Right cardiac atrium (tissue), 5 donors: ENCODE measurements around the gene PGAP6. TPM values are rescaled to one million over a fixed set of nuclear protein-coding genes. Genes with fewer than 3 reads are reported as not detected.
A peak's percentile ranks its signal among the peaks of the same experiment; 100 is the strongest.

ENCODE experiments used
- ATAC-seq, 2 donors: fragments of 200-7000 bp; cut with Tn5 transposase; one replicate each; pipeline versions ENCODE4 v1.8.0 to v1.9.1; 2020; ENCODE audit warnings: moderate library complexity in 2 of 2, mild to moderate bottlenecking in 1 of 2
- DNase-seq, 3 donors: peaks; one replicate each; pipeline ENCODE4 v3.0.0-alpha.2; 2020
- H3K27ac ChIP-seq: one replicate; pipeline ENCODE4 v1.5.1; 2013; ENCODE audit warnings: mild to moderate bottlenecking, low read length, control low read depth, moderate library complexity
- H3K27me3 ChIP-seq: one replicate; pipeline ENCODE4 v1.6.1; 2013; ENCODE audit not compliant: control insufficient read depth, insufficient read depth
- H3K4me1 ChIP-seq: one replicate; pipeline ENCODE4 v1.6.1; 2013; ENCODE audit warnings: low read length; ENCODE audit not compliant: control insufficient read depth, insufficient read depth
- H3K4me3 ChIP-seq: one replicate; pipeline ENCODE4 v1.5.1; 2013; ENCODE audit warnings: low read length, control low read depth
- H3K9me3 ChIP-seq: one replicate; pipeline ENCODE4 v1.6.1; 2013; ENCODE audit warnings: low read length; ENCODE audit not compliant: control insufficient read depth
- WGBS: extraction: QIAGEN DNeasy Blood & Tissue Kit; methylation state at CpG from one replicate; pipeline ENCODE4 v1.1.7; 2013; 5-methylcytosine and 5-hydroxymethylcytosine counted together
- intact Hi-C, 4 donors: fragments of 100-400 bp; cut with DNase I; formaldehyde crosslinking; loops; one replicate each; pipeline versions ENCODE4 v1.11.0 to v1.14.0; 2022 to 2023
- polyA plus RNA-seq: library from polyadenylated mRNA; stranded (reverse); fragments of 200-250 nt; gene quantifications from one replicate; pipeline ENCODE4 v1.2.3, GENCODE V29; 2013
- total RNA-seq, 4 donors: library from RNA; stranded (reverse); fragmentation: NEBNext Ultra II Directional; extraction: Animal tissue kit (Norgen Biotek cat#: 25700); gene quantifications; one replicate each; pipeline ENCODE4 v1.2.1, GENCODE V29; 2021
- donor health status: healthy with polysubstance abuse.
- donor health status: DM: no; HTN: yes; CAD: no.
- donor health status: DM: no; HTN: no; CAD: no.
- donor health status: DM: no; HTN: yes; CAD: no; lungs with severe emphysema.
- donor health status: DM: yes; HTN: yes; CAD: no.

PGAP6 gene
- total and polyA plus RNA-seq, 5 donors = 28.0 to 39.5 (median 34.0) TPM

- 70% methylated on average over 10 of the region's 10 CpGs for WGBS
- intact Hi-C loops = no loop called here
- no peaks in the 10 kb centered on the region for H3K4me1 ChIP-seq
- H3K4me3 ChIP-seq = no peak overlapping the region
- ATAC-seq (no peak), DNase-seq (peak in 1 of 3 donors; percentile 63)
- no peak overlapping the region for H3K27ac ChIP-seq
- no peaks in the 10 kb centered on the region for H3K27me3 ChIP-seq
- no peaks in the 10 kb centered on the region for H3K9me3 ChIP-seq
Observed at GRCh38 chr16:400061-400591, 18.3 kb upstream of the PGAP6 start.

GRCh38 chr16:399340-400019 is 17.7 kb upstream of the PGAP6 start:
- Histone ChIP-seq H3K4me1 (no peaks in the 10 kb centered on the region), H3K4me3 (no peak overlapping the region), H3K27ac (no peak overlapping the region), H3K9me3 (no peaks in the 10 kb centered on the region), H3K27me3 (no peaks in the 10 kb centered on the region)
- WGBS = 83% methylated on average over 22 of the region's 22 CpGs
- ATAC-seq (no peak), DNase-seq (peak in 1 of 3 donors; percentile 47)
- intact Hi-C loops = loop anchor here in 1 of 4 donors (5.0 to 10.0 kb wide), 2 partner anchors 128 to 265 kb away; partner anchors contain the start of genes CAPN15 and RHOT2

DNA sequence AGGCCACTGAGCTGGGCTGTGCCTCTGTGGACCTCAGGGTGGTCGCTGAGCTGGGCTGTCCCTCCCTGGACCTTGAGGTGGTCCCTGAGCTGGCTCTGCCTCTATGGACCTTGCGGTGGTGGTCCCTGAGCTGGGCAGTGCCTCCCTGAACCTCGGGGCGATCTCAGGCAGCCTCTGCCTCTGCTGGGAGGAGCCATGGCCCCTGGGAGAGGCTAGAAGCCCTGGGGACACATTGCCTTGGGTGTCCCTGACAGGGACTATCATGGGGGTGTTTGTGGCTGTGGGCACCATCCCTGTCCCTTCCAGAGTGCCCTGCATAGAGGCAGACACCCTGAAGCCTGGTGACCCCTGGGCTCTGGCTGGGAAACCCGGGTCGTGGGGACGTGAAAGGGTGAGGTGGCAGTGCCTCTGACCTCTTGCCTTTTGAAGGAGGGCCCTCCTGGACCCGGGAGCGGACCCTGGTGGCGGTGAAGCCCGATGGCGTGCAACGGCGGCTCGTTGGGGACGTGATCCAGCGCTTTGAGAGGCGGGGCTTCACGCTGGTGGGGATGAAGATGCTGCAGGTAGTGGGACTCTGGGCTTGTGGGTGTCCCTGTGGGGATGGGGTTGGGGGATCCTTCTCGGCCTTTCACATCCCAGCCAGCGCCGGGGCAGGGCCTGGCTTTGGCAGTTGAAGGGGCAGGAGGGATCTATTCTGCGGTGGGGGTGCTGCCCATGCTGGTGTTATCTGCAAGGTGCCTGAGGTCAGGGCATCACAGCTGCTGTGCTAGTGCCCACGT is 17.0 kb upstream of the PGAP6 start:
- H3K4me1 ChIP-seq = no peaks in the 10 kb centered on the region
- H3K9me3 ChIP-seq = no peaks in the 10 kb centered on the region
- no peak overlapping the region for H3K27ac ChIP-seq

DNA sequence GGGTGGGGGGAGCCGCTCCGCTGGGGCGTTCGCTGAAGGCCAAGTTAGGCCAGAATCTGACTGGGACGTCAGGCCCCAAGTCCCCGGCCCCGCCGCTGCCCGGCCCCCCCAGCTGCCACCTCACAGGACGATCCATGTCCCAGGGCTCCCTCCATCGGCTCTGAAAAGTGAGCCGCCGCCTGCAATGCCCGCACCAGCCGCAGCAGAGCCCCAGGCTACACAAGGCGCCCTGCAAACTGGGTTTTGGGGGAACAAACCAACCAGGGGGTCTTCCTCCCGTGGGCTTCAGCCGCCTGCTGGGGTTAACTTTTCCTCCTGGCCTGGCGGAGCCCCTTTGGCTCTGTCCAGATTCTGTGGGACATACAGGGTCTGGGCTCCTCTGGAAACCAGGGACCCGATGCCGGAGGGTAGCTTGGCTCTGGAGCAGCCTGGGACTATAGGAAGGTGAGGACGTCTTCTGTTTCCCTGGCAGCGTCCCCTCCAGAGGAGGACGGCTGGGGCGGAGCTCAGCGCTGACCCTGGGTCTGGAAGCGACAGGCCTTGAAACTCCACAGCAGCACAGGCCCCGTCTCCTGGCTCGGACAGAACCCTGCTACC is 16.1 kb upstream of the PGAP6 start:
- Histone ChIP-seq H3K27me3 (no peaks in the 10 kb centered on the region), H3K9me3 (no peaks in the 10 kb centered on the region), H3K4me3 (no peak overlapping the region), H3K4me1 (no peaks in the 10 kb centered on the region), H3K27ac (peak overlapping the region; percentile 14)
- DNase-seq = peak; percentile 72 to 91 (median 90)
- intact Hi-C loops = loop anchor here in 1 of 4 donors (5.0 to 10.0 kb wide), 2 partner anchors 129 to 267 kb away; partner anchors contain the start of genes CAPN15 and RHOT2
- 18% methylated on average over 29 of the region's 29 CpGs for WGBS
- ATAC-seq = peak; percentile 18 to 34

More for the DNA sequence above, 17.0 kb upstream of the PGAP6 start:
- 83% methylated on average over 24 of the region's 24 CpGs for WGBS
- intact Hi-C loops = loop anchor here in 1 of 4 donors (5.0 to 10.0 kb wide), 2 partner anchors 129 to 266 kb away; partner anchors contain the start of genes CAPN15 and RHOT2
- H3K4me3 ChIP-seq = no peak overlapping the region
- DNase-seq (peak in 1 of 3 donors; percentile 62), ATAC-seq (no peak)
- H3K27me3 ChIP-seq = no peaks in the 10 kb centered on the region

GRCh38 chr16:397135-397661 is 15.4 kb upstream of the PGAP6 start, which contains the start of gene NME4:
Gene NME4, plus strand, starts transcription at chr16:397199. Its CDS starts 24 bp downstream, at chr16:397223.
- no peaks in the 10 kb centered on the region for H3K4me1 ChIP-seq
- H3K27me3 ChIP-seq = no peaks in the 10 kb centered on the region
- H3K4me3 ChIP-seq = peak within 1 kb of the TSS; percentile 75
- peak within 1 kb of the TSS; percentile 32 for H3K27ac ChIP-seq
- ATAC-seq (no peak), DNase-seq (peak; percentile 58 to 79 (median 77))
- WGBS = under 1% methylated on average over 75 of the region's 75 CpGs
- intact Hi-C loops = loop anchor here in 1 of 4 donors (5.0 to 10.0 kb wide), 2 partner anchors 130 to 268 kb away; partner anchors contain the start of genes CAPN15 and RHOT2
- no peaks in the 10 kb centered on the region for H3K9me3 ChIP-seq

- 2% methylated on average over 22 of the region's 22 CpGs for WGBS
- ATAC-seq (peak; percentile 27 to 39), DNase-seq (peak; percentile 68 to 85 (median 82))
- Histone ChIP-seq H3K27ac (peak overlapping the region; percentile 32), H3K9me3 (no peaks in the 10 kb centered on the region), H3K4me3 (peak overlapping the region; percentile 75), H3K4me1 (no peaks in the 10 kb centered on the region), H3K27me3 (no peaks in the 10 kb centered on the region)
- intact Hi-C loops = loop anchor here in 1 of 4 donors (5.0 to 10.0 kb wide), 2 partner anchors 131 to 268 kb away; partner anchors contain the start of genes CAPN15 and RHOT2
Observed at GRCh38 chr16:396605-397004, 14.8 kb upstream of the PGAP6 start.

DNA sequence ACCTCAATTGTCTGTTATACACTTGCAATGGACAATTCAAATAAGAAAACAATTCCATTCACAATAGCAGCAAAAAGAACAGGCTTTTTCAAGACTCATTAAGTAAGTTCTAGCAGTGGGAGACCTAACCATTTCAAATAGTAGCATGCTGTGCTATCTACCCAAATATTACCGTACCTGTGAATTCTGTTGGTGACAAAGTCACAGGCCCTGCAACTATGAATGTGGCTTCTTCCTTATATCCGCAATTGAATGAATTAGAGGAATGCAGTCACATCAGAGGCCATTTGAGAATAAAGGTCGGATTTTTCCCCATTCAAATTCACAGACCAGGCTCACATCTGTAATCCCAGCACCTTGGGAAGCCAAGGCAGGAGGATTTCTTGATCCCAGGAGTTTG is 14.4 kb upstream of the PGAP6 start:
- intact Hi-C loops = loop anchor here in 1 of 4 donors (5.0 to 10.0 kb wide), 2 partner anchors 131 to 269 kb away; partner anchors contain the start of genes CAPN15 and RHOT2
- 27% methylated on average over 3 of the region's 3 CpGs for WGBS
- no peak overlapping the region for H3K27ac ChIP-seq

DNA sequence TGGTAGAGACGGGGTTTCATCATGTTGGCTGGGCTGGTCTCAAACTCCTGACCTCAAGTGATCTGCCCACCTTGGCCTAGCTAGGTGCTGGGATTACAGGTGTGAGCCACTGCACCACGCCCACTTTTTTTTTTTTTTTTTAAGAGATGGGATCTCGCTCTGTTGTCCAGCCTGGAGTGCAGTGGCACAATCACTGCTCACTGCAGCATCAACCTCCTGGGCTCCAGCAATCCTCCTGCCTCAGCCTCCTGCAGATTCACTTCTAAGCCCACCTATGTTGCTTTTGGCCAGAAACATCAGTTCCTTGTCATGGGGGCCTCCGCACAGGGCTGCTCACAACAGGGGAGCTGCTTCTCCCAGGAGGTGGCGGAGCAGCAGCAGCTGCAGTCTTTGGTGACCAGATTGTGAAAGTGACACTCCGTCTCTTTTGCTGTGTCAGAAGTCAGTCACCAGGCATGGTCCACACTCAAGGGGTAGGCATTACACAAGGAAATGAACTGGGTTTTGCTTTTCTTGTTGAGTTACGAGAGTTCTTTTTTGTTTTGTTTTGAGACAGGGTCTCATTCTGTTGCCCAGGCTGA is 10.8 kb upstream of the PGAP6 start:
- Histone ChIP-seq H3K9me3 (no peaks in the 10 kb centered on the region), H3K4me3 (no peak overlapping the region), H3K4me1 (no peaks in the 10 kb centered on the region), H3K27me3 (no peaks in the 10 kb centered on the region), H3K27ac (no peak overlapping the region)
- intact Hi-C loops = loop anchor here in 1 of 4 donors (10.0 kb wide), 1 partner anchor 272 kb away; the partner anchor contains the start of gene RHOT2
- no peak for ATAC-seq
- DNase-seq = peak in 1 of 3 donors; percentile 30
- WGBS = 92% methylated on average over 7 of the region's 7 CpGs

More for the DNA sequence above, 14.4 kb upstream of the PGAP6 start:
- ATAC-seq = no peak
- Histone ChIP-seq H3K4me1 (no peaks in the 10 kb centered on the region), H3K4me3 (no peak overlapping the region), H3K27me3 (no peaks in the 10 kb centered on the region), H3K9me3 (no peaks in the 10 kb centered on the region)
- no peak for DNase-seq

DNA sequence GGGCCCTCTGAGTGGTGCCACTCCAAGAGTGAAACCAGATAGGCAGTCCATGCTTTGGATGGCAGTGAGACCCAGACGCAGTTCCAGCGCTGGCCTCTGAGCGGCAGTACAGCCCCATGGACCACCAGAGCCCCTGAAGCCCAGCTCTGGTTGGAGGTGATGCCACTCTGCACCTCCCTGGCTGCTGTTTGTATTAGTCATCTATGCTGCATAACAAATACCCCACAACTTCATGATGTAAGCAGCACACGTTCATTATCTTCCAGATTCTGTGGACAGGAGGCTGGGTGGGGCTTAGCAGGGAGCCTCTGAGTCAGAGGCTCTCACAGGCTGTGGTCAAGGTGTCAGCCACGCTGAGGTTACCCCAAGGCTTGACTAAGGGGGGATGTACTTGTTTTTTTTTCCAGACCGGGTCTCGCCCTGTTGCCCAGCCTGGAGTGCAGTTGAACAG is 10.1 kb upstream of the PGAP6 start:
- ATAC-seq = peak; percentile 36 to 64
- Histone ChIP-seq H3K9me3 (no peaks in the 10 kb centered on the region), H3K4me1 (no peaks in the 10 kb centered on the region), H3K4me3 (no peak overlapping the region), H3K27ac (no peak overlapping the region), H3K27me3 (no peaks in the 10 kb centered on the region)
- 69% methylated on average over 7 of the region's 7 CpGs for WGBS
- intact Hi-C loops = loop anchor here in 1 of 4 donors (10.0 kb wide), 1 partner anchor 273 kb away; the partner anchor contains the start of gene RHOT2
- DNase-seq = peak; percentile 58 to 84 (median 80)

DNA sequence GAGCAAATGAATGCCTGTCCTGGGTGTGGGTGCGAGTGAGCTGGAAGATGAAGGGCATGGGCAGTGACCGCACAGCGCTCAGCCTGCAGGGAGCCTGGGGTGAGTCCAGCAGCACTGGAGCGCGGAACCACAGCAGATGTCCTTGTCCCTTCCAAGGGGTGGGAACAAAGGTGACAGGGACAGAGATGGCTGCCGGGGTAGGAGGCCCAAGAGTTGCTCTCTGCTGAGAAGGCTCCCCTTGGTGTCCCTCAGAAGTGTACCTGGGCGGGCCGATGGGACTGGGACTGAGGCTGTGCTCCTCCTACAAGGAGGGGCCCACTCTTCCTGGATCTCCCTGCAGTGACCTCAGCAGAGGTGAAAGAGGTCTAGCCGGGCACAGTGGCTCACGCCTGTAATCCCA is 7.6 kb upstream of the PGAP6 start:
- Histone ChIP-seq H3K27ac (no peak overlapping the region), H3K4me3 (no peak overlapping the region), H3K9me3 (no peaks in the 10 kb centered on the region), H3K27me3 (no peaks in the 10 kb centered on the region), H3K4me1 (no peaks in the 10 kb centered on the region)
- DNase-seq (peak in 2 of 3 donors; percentile 30 to 33), ATAC-seq (no peak)
- intact Hi-C loops = no loop called here
- whole genome bisulfite sequencing = 83% methylated on average over 10 of the region's 10 CpGs
